ENCODE data around the gene GP5. TPM values are rescaled to one million over a fixed set of nuclear protein-coding genes. Genes with fewer than 3 reads are reported as not detected.

GP5 gene
- total RNA-seq, 4 donors from 2014 or later: 0.17 to 0.34 TPM; not detected in 2

DNA sequence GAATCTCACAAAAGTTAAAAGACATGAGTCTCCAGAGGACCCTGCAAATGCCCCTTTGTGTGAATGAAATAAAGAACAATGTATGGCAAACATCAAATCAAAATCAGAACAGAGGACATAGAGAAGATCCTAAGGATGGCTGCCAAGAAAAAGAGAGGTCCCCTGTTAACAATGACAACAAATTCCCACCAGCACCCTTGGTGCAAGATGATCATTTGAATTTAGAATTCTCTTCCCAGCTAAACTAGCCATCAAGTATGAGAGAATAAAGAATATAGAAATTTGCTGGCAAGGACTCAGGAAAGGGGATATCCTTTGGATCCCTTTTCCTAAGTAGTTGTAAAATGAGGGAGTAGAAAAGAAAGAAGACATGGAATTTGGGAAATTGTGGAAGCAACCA lies 8.2 kb downstream of the GP5 start:
- Histone ChIP-seq H3K27me3 (peaks cover 0 to 8% (median 0%) of the 10 kb centered on the region in 4 donors), H3K27ac (replicated peaks in 1 of 4) (no peak overlapping the region), H3K36me3 (no peaks in the 10 kb centered on the region), H3K9me3 (peaks cover 0 to 9% (median 0%) of the 10 kb centered on the region in 4 donors), H3K4me1 (peaks cover 0 to 2% (median under 1%) of the 10 kb centered on the region in 4 donors), H3K4me3 (no peak overlapping the region)
- TF ChIP-seq, protein P1, sequence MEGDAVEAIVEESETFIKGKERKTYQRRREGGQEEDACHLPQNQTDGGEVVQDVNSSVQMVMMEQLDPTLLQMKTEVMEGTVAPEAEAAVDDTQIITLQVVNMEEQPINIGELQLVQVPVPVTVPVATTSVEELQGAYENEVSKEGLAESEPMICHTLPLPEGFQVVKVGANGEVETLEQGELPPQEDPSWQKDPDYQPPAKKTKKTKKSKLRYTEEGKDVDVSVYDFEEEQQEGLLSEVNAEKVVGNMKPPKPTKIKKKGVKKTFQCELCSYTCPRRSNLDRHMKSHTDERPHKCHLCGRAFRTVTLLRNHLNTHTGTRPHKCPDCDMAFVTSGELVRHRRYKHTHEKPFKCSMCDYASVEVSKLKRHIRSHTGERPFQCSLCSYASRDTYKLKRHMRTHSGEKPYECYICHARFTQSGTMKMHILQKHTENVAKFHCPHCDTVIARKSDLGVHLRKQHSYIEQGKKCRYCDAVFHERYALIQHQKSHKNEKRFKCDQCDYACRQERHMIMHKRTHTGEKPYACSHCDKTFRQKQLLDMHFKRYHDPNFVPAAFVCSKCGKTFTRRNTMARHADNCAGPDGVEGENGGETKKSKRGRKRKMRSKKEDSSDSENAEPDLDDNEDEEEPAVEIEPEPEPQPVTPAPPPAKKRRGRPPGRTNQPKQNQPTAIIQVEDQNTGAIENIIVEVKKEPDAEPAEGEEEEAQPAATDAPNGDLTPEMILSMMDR (IDR thresholded peaks at IDR 0.05): no peak
- no peak for TF ChIP-seq POLR2A (IDR thresholded peaks at IDR 0.05; ENCODE audit: low read depth)
- TF ChIP-seq EP300 (IDR thresholded peaks at IDR 0.05): no peak
- TF ChIP-seq POLR2AphosphoS5 (IDR thresholded peaks at IDR 0.05): no peak
- DNase-seq (ENCODE audit: extremely low spot score): no peak
- intact Hi-C loops (cut with DNase I): no loop called here

DNA sequence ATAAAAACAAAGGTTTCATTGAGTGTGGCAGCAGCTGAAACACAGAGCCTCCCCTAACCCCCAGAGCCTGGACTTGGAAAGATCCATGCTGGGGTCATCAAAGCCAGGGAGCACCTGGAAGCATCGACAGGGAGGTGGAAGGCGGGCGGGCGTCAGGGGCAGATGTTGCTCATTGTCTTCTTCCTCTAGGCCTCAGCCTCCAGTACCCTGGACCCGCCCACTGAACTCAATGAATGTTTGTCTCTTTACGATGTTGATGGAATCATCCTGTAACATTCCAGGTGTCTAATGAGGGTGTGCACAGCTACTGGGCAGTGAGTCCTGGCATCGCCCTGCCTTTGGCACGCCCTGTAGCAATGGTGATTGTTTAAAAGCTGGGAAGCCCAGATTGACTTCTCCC lies 9.8 kb downstream of the GP5 start:
- DNase-seq (ENCODE audit: extremely low spot score): peak; percentile 80
- H3K4me1 ChIP-seq: no peaks in the 10 kb centered on the region
- no peak overlapping the region for H3K4me3 ChIP-seq
- H3K9me3 ChIP-seq: peaks cover 0 to 9% (median 0%) of the 10 kb centered on the region in 4 donors
- H3K27ac ChIP-seq (replicated peaks in 1 of 4): no peak overlapping the region
- no peak for TF ChIP-seq POLR2AphosphoS5 (IDR thresholded peaks at IDR 0.05)
- TF ChIP-seq POLR2A (IDR thresholded peaks at IDR 0.05; ENCODE audit: low read depth): no peak
- TF ChIP-seq EP300 (IDR thresholded peaks at IDR 0.05): no peak
- TF ChIP-seq, protein P1 (IDR thresholded peaks at IDR 0.05): no peak
- H3K36me3 ChIP-seq: no peaks in the 10 kb centered on the region
- intact Hi-C loops (cut with DNase I): no loop called here
- WGBS: 86% methylated on average over 8 of the region's 8 CpGs
- H3K27me3 ChIP-seq: peaks cover 0 to 8% (median 0%) of the 10 kb centered on the region in 4 donors

DNA sequence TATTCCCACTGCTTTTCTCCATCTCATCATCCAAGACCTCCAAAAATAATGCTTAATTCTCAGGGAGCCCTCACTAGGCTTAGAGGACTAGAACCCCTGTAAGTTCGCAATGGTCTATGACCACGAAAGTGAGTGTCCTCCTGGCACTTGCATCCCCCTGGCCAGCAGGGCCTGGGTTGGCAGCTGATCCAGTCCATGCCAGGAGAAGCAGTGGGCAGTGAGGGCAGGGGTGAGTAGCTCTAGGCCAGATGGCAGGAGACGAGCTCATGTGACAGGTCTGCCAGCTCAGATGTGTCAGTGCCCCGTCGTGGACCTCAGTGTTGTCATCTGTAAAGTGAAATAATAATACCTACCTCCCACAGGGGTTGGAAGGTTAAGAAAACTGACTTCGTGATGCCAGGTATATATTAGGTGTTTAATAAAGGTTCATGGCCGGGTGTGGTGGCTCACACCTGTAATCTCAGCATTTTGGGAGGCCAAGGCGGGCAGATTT lies 11.1 kb downstream of the GP5 start:
- peak; percentile 68 for DNase-seq (ENCODE audit: extremely low spot score)
- intact Hi-C loops (cut with DNase I): no loop called here
- H3K4me3 ChIP-seq: no peak overlapping the region
- H3K36me3 ChIP-seq: no peaks in the 10 kb centered on the region
- H3K27me3 ChIP-seq: peaks cover 0 to 8% (median 0%) of the 10 kb centered on the region in 4 donors
- TF ChIP-seq, protein P1 (IDR thresholded peaks at IDR 0.05): no peak
- TF ChIP-seq EP300 (IDR thresholded peaks at IDR 0.05): no peak
- TF ChIP-seq POLR2A (IDR thresholded peaks at IDR 0.05; ENCODE audit: low read depth): no peak
- no peak for TF ChIP-seq POLR2AphosphoS5 (IDR thresholded peaks at IDR 0.05)
- no peak overlapping the region for H3K27ac ChIP-seq (replicated peaks in 1 of 4)
- no peaks in the 10 kb centered on the region for H3K4me1 ChIP-seq
- peaks cover 0 to 9% (median 0%) of the 10 kb centered on the region in 4 donors for H3K9me3 ChIP-seq
- WGBS: 93% methylated on average over 8 of the region's 8 CpGs

DNA sequence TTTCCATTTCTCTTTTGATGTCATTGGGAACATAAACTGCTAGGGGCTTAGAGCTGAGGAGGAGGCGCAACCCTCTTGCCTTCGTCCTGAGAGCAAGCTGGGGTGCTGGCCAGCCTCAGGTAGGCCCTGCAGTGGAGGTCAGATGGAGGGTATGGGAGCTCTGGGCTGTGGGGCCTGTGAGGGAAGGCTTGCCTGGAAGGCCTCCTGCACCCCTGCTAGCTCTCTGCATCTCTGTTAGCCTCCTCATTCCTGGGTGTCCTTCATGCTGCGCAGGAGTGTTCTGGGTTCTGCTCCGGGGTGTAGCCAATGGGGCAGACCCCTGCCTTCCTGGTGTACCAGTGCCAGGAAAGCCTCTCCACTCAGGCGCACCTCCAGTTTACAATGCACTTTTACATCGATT lies 11.8 kb downstream of the GP5 start:
- intact Hi-C loops (cut with DNase I): no loop called here
- Histone ChIP-seq H3K4me3 (no peak overlapping the region), H3K36me3 (no peaks in the 10 kb centered on the region), H3K4me1 (no peaks in the 10 kb centered on the region), H3K9me3 (peaks cover 0 to 9% (median 0%) of the 10 kb centered on the region in 4 donors), H3K27ac (replicated peaks in 1 of 4) (no peak overlapping the region), H3K27me3 (peaks cover 0 to 8% (median 0%) of the 10 kb centered on the region in 4 donors)
- WGBS: 94% methylated on average over 6 of the region's 6 CpGs
- peak; percentile 55 for DNase-seq (ENCODE audit: extremely low spot score)
- TF ChIP-seq EP300 (IDR thresholded peaks at IDR 0.05) (no peak), POLR2A (IDR thresholded peaks at IDR 0.05; ENCODE audit: low read depth) (no peak), POLR2AphosphoS5 (IDR thresholded peaks at IDR 0.05) (no peak)
- TF ChIP-seq, protein P1 (IDR thresholded peaks at IDR 0.05): no peak

DNA sequence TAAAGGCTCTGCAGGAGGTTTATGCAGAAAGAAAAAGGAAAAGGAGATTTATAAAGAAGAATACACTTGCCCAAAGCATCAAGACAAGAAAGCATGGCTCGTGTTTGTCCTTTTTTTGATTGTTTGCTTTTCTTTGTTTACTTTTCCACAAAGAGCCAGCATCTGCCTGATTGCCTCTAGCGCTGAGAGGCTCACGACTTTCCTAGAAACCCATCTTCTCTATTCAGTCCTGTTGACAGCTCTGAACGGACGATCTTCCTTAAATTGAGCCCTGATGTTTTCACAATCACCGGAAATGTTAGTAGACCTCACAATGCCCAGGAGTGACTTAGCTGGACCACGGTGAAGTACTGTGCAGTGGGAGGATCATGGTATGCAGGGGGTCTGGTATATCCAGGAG lies 12.4 kb downstream of the GP5 start:
- peak; percentile 68 for DNase-seq (ENCODE audit: extremely low spot score)
- Histone ChIP-seq H3K9me3 (peaks cover 0 to 9% (median 0%) of the 10 kb centered on the region in 4 donors), H3K4me3 (no peak overlapping the region), H3K27ac (replicated peaks in 1 of 4) (no peak overlapping the region), H3K36me3 (no peaks in the 10 kb centered on the region), H3K4me1 (no peaks in the 10 kb centered on the region), H3K27me3 (peaks cover 0 to 9% (median 0%) of the 10 kb centered on the region in 4 donors)
- TF ChIP-seq POLR2AphosphoS5 (IDR thresholded peaks at IDR 0.05): no peak
- WGBS: 78% methylated on average over 7 of the region's 7 CpGs
- intact Hi-C loops (cut with DNase I): no loop called here
